HFF-Myc (cell line): ENCODE results near the gene DIAPH3.

Experiments
- DNase-seq: peaks from one replicate; pipeline ENCODE4 v3.0.0-alpha.2; 2011; ENCODE audit warnings: low read depth; ENCODE audit errors: extremely low read depth
- H3K4me3 ChIP-seq: replicated peaks from 2 replicates; pipeline ENCODE4 v1.5.1; 2011; ENCODE audit warnings: low read depth, mild to moderate bottlenecking, control low read depth, low read length
- TF ChIP-seq, protein P1 (sequence below): IDR thresholded peaks from 2 replicates; pipeline ENCODE4 v1.5.1; 2012; ENCODE audit warnings: mild to moderate bottlenecking, low read depth, low read length, control low read depth; ENCODE audit errors: missing control alignments

Gene DIAPH3

DNA sequence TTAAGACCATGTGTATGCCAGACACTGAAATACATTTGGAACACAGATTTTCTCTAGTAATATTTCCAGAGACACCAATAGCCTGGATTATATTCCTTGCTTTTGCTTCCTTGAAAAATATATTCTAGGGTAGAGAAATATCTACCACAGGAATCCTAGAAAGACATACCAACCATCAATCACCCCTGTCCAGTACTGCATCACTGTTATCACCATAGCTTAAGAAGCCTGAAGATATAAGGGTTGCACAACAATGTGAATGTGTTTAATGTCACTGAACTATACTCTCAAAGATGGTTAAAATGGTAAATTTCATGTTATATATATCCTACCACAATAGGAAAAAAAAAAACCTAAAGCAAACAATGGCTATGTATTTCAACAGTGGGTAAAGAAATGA lies 163.6 kb downstream of the DIAPH3 start:
- H3K4me3 ChIP-seq: no peak overlapping the region
- TF ChIP-seq, protein P1, sequence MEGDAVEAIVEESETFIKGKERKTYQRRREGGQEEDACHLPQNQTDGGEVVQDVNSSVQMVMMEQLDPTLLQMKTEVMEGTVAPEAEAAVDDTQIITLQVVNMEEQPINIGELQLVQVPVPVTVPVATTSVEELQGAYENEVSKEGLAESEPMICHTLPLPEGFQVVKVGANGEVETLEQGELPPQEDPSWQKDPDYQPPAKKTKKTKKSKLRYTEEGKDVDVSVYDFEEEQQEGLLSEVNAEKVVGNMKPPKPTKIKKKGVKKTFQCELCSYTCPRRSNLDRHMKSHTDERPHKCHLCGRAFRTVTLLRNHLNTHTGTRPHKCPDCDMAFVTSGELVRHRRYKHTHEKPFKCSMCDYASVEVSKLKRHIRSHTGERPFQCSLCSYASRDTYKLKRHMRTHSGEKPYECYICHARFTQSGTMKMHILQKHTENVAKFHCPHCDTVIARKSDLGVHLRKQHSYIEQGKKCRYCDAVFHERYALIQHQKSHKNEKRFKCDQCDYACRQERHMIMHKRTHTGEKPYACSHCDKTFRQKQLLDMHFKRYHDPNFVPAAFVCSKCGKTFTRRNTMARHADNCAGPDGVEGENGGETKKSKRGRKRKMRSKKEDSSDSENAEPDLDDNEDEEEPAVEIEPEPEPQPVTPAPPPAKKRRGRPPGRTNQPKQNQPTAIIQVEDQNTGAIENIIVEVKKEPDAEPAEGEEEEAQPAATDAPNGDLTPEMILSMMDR: no peak
- DNase-seq: no peak

DNA sequence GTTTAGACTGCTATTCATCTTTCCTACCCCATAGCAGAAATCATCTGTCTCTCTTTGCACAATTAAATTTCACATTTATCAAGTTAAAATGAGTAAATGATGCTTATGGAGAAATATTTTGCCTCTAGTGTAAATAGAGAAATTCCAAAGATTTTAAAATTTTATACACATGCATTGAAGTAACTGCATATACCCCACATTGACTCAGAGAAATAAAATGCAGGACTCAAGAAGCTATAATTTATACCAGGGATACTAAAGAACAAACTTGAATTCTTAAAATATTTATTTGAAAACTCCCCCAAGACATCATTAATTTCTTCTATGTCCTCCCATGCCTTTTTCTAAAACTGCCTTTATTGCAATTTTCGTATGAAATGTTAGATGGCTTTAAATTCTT lies 165.8 kb downstream of the DIAPH3 start:
- DNase-seq: no peak
- TF ChIP-seq, protein P1: no peak
- H3K4me3 ChIP-seq: no peak overlapping the region

DNA sequence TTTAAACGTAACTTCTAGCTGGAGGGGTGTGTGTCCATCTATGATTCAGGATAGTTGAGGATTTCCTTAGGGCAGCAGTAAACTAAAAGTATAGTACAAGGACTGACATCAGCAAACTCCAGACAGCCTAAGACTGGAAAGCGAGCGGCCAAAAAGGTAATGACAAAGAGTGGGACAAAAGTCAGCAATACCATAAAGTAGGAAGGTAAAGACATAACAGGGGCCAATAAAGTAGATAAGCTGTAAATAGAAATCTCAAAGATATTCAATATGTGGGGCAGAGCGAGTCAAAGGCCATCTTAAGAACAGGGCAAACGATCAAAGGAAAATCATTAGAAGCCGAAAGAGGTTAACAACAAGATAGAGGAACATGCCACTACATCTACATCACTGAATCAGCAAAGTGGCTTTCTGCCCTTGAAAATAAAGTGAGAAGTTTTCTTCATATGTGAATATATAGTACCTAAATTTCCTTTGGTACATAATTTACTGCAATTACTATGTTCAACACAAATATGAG lies 167.2 kb downstream of the DIAPH3 start:
- TF ChIP-seq, protein P1: no peak
- no peak overlapping the region for H3K4me3 ChIP-seq
- DNase-seq: no peak

DNA sequence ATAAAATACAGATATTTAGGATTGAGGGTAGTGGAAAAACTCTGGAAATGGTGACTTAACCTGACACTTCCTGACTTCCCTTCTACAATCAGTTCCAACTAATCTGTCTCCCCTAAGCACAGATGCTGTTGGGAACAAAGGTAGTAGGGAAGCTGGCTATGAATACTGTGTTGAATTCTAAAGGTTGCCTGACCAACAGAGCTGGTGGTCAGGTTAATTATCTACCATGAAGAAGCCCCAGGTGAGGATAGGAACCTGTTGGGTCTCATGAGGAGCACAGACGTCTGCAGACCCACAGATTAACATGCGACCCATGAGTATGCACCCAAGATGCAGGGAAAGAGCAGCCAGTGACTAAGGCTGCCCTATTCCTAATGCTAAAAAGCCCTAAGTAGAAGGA lies 172.3 kb downstream of the DIAPH3 start:
- DNase-seq: no peak
- TF ChIP-seq, protein P1: no peak
- no peak overlapping the region for H3K4me3 ChIP-seq

DNA sequence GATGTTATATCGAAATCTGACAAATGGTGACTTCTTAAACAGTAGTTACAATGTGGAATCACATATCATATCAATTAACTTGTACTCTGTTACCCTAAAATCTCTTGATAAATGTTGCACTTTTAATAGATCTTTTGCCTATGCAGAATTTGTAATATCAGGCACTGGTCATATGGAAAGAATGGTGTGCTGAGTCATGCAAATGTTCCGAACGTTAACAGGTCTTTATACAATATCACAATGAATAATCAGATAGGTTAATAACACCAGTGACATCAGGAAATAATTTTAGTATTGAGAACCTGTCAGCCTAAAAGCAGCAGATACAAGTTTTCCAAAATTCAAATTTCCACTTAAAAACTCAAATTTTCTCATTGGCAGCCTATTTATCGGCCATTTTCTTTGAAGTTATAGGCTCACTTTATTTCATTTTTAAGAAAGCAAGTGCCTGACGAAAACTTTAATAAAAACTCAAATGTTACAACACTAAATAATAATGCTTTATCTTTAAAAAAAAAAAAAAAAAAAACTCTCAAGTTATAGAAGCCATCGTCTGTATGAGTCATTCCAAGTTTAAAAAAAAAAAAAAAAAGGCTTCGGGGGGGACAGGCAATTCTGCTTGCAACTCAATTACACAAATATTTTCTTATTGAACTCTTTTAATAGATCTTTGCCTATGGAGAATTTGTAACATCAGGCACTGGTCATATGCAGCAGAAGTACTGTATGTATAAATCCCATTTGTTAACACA lies 180.9 kb downstream of the DIAPH3 start:
- no peak overlapping the region for H3K4me3 ChIP-seq
- no peak for DNase-seq
- TF ChIP-seq, protein P1: no peak

DNA sequence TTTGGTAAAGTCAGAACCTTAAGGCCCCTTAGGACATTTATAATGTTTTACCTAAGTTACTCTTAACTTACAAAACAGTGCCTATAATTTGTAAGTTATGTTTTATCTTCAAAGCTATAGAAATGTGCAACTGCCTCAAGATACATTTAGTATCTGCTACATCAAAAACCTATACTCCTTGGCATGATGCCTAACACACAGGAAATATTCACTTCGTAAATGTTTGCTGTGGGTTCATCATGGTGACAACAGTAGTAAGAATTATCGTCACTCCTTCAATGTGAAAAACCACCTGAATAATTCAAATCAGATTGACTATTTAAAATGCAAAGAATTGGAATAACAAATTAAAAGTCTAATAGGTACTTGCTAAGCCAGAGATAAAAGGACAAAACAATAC lies 184.1 kb downstream of the DIAPH3 start:
- TF ChIP-seq, protein P1: no peak
- no peak for DNase-seq
- no peak overlapping the region for H3K4me3 ChIP-seq

DNA sequence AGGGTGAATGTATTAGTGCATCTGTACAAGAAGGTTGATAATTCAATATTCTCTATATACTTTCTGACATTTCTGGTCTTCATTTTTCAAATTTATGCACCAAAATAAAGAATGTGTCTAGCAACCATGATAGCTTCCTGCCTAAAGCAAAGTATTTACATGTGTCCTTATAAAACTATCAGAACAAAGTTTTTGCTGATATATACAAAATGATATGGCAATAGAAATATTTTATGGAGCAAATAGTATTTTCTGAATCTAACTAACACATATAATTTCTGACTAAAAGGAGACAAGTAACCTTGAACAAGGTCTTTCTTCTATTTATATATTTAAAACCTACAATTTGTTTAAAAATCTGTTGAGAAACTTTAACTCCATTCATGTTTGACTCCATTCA lies 184.9 kb downstream of the DIAPH3 start:
- H3K4me3 ChIP-seq: no peak overlapping the region
- no peak for DNase-seq
- TF ChIP-seq, protein P1: no peak
